ENCODE measurements around the gene ANKS3.
A peak's percentile ranks its signal among the peaks of the same experiment; 100 is the strongest.

ANKS3 gene

DNA sequence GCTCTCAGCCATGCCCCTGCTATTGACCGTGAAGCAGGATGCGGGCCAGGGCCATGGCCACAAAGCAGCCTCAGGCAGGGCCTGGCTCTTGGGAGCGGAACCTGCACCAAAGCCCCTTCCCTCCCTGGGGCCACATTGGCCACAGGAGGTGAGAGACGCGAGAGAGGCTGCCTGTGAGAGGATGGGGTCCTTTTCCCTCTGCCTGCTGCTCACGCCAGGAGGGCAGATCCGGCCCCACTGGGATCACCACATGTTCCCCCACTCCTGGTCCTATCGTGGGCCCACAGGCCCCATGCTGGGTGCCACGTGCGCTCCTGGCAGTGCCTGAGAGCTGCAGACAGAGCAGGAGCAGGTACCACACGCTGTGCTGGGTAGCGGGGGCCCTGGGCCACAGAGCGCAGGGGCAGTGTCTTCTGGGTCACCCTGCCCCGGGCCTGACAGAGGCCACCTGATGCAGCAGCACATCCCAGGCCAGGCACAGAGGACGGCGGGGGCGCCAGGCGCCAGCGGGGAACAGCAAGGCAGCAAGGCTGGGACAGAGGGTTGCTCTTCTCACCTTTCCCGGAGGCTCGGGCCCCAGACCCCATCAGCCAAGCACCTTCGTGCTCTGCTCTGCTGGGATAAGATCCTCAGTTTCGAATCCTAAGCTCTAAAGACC, 49.9 kb downstream of the ANKS3 start:
- DNase-seq (ENCODE audit: extremely low spot score): no peak
- CTCF ChIA-PET: no interaction called here
- TF ChIP-seq HDGF (IDR thresholded peaks at IDR 0.05; ENCODE audit: borderline replicate concordance) (no peak), ELF4 (IDR thresholded peaks at IDR 0.05) (no peak), LEF1 (IDR thresholded peaks at IDR 0.05; ENCODE audit: borderline replicate concordance) (no peak), SP1 (IDR thresholded peaks at IDR 0.05) (no peak), NFRKB (IDR thresholded peaks at IDR 0.05) (no peak), L3MBTL2 (conservative IDR thresholded peaks at IDR 0.05) (no peak), BHLHE40 (IDR thresholded peaks at IDR 0.05; ENCODE audit: borderline replicate concordance) (no peak), ARNT (IDR thresholded peaks at IDR 0.05) (no peak), SUZ12 (IDR thresholded peaks at IDR 0.05) (no peak), ZNF384 (IDR thresholded peaks at IDR 0.05) (no peak), TARDBP (IDR thresholded peaks at IDR 0.05) (no peak), CTBP1 (IDR thresholded peaks at IDR 0.05; ENCODE audit: borderline replicate concordance) (no peak), FOXA1 (IDR thresholded peaks at IDR 0.05) (no peak), FOXK2 (IDR thresholded peaks at IDR 0.05) (no peak), FOXM1 (IDR thresholded peaks at IDR 0.05; ENCODE audit: borderline replicate concordance) (no peak)
- TF ChIP-seq, protein P1, sequence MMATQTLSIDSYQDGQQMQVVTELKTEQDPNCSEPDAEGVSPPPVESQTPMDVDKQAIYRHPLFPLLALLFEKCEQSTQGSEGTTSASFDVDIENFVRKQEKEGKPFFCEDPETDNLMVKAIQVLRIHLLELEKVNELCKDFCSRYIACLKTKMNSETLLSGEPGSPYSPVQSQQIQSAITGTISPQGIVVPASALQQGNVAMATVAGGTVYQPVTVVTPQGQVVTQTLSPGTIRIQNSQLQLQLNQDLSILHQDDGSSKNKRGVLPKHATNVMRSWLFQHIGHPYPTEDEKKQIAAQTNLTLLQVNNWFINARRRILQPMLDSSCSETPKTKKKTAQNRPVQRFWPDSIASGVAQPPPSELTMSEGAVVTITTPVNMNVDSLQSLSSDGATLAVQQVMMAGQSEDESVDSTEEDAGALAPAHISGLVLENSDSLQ (IDR thresholded peaks at IDR 0.05): no peak
- POLR2A ChIA-PET: no interaction called here

DNA sequence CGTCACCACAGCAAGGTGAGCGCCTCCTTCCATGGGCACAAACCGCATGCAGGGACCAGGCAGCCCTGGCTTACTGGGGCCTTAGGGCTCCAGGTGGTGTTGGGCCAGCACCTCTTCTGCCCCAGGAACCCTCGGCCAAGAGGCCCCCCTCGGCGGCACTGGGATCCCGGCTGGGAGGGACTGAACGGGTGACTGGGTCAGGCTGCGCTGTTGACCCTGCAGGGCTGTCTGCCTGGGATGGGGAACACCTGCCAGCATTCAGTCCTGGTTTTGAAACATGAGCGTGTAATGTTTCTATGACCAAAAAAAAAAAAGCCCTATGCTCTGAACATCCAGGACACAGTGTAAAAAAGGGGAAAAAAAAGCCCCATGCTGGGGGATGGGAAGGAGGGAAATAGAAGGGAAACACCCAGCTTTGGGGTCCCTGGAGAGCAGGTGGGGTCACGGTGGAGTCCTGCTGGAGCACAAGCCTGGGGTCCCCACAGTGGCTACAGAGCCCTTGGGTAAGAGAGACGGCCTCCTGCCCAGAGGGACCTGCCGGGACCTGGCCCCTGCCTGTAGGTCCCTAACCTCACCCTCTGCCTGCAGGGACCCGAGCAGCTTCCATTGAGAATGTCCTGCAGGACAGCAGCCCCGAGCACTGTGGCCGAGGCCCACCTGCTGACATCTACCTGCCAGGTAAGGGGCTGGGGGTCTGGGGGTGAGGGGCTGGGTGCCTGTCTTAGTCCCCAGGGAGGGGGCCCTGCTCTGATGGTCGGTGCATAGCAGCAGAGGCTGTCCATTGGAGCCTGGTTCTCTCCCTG, 50.6 kb downstream of the ANKS3 start:
- ChIA-PET CTCF (interaction anchor here (1.0 to 1.1 kb wide), 2 partner anchors 12 to 23 kb away, joined by 3 read pairs; no protein-coding TSS in a partner anchor), POLR2A (interaction anchor here (1.2 kb wide), 1 partner anchor 10 kb away, joined by 5 read pairs; the partner anchor contains the start of gene NUDT16L1)
- no peak for DNase-seq (ENCODE audit: extremely low spot score)
- TF ChIP-seq LEF1 (IDR thresholded peaks at IDR 0.05; ENCODE audit: borderline replicate concordance): no peak
- TF ChIP-seq SUZ12 (IDR thresholded peaks at IDR 0.05): no peak
- no peak for TF ChIP-seq ZNF384 (IDR thresholded peaks at IDR 0.05)
- TF ChIP-seq FOXA1 (IDR thresholded peaks at IDR 0.05): no peak
- TF ChIP-seq ARNT (IDR thresholded peaks at IDR 0.05): no peak
- TF ChIP-seq TARDBP (IDR thresholded peaks at IDR 0.05): no peak
- no peak for TF ChIP-seq BHLHE40 (IDR thresholded peaks at IDR 0.05; ENCODE audit: borderline replicate concordance)
- no peak for TF ChIP-seq ELF4 (IDR thresholded peaks at IDR 0.05)
- no peak for TF ChIP-seq FOXM1 (IDR thresholded peaks at IDR 0.05; ENCODE audit: borderline replicate concordance)
- TF ChIP-seq CTBP1 (IDR thresholded peaks at IDR 0.05; ENCODE audit: borderline replicate concordance): no peak
- TF ChIP-seq FOXK2 (IDR thresholded peaks at IDR 0.05): no peak
- no peak for TF ChIP-seq HDGF (IDR thresholded peaks at IDR 0.05; ENCODE audit: borderline replicate concordance)
- no peak for TF ChIP-seq L3MBTL2 (conservative IDR thresholded peaks at IDR 0.05)
- TF ChIP-seq SP1 (IDR thresholded peaks at IDR 0.05): no peak
- TF ChIP-seq, protein P1 (IDR thresholded peaks at IDR 0.05): no peak
- no peak for TF ChIP-seq NFRKB (IDR thresholded peaks at IDR 0.05)

DNA sequence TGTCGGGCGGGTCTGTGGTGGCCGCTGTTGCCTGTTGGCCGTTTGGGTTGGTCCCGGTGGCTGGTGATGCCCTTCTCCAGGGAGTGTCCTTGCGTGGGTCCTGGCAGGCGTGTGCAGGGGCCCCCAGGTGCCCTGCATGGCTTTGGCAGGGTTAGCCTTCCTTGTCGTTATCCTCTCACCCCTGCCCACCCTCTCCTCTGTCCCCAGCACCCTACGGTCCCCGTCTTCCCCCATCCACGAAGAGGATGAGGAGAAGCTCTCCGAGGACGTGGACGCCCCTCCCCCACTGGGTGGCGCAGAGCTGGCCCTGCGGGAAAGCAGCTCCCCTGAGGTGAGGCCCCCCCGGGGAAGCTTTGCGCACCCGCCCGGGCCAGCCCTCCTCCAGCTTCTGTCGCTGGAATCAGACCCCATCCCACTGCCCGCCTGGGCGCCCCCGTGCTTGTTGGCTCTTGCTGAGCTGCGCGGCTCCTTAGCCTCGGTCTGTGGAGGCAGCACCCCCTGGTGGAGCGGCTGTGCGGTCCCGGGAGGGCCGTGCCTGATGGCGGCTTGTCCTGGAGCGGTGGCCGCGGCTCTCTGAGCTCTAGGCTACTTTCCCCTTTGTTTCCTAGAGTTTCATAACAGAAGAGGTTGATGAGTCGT, 51.3 kb downstream of the ANKS3 start:
- peak; percentile 64 for DNase-seq (ENCODE audit: extremely low spot score)
- ChIA-PET POLR2A (interaction anchor here (1.2 kb wide), 1 partner anchor 11 kb away, joined by 5 read pairs; the partner anchor contains the start of gene NUDT16L1), CTCF (interaction anchor here (1.0 to 1.1 kb wide), 2 partner anchors 13 to 24 kb away, joined by 3 read pairs; no protein-coding TSS in a partner anchor)
- TF ChIP-seq TARDBP (IDR thresholded peaks at IDR 0.05) (no peak), FOXK2 (IDR thresholded peaks at IDR 0.05) (no peak), CTBP1 (IDR thresholded peaks at IDR 0.05; ENCODE audit: borderline replicate concordance) (no peak), ARNT (IDR thresholded peaks at IDR 0.05) (no peak), FOXA1 (IDR thresholded peaks at IDR 0.05) (no peak), FOXM1 (IDR thresholded peaks at IDR 0.05; ENCODE audit: borderline replicate concordance) (no peak), SP1 (IDR thresholded peaks at IDR 0.05) (no peak), BHLHE40 (IDR thresholded peaks at IDR 0.05; ENCODE audit: borderline replicate concordance) (no peak), ELF4 (IDR thresholded peaks at IDR 0.05) (no peak), LEF1 (IDR thresholded peaks at IDR 0.05; ENCODE audit: borderline replicate concordance) (no peak), SUZ12 (IDR thresholded peaks at IDR 0.05) (no peak), HDGF (IDR thresholded peaks at IDR 0.05; ENCODE audit: borderline replicate concordance) (no peak)
- TF ChIP-seq, protein P1 (IDR thresholded peaks at IDR 0.05): no peak

DNA sequence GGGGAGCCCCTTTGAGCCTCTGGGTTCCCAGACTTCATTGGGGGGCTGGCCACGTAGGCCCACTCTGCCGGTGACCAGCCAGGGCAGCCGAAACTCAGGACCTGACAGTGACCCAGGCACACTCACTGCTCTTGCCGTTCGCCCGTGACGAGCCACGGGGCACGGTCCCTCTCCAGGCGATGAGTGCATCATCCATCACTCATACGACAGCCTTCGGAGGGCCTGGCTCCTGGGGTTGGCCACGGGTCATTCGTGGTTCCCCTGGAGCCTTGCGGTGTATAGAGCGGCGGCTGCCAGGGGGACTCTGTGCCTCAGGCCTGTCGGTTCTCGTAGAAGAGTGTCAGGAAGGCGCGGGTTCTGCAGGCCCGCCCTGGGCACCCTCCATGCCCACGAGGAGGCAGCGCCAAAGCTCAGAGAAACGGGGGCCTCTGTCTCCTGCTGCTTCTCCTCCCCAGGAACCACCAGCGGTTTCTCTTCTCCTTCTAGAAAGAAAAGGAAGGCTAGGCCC, 51.9 kb downstream of the ANKS3 start:
- no peak for DNase-seq (ENCODE audit: extremely low spot score)
- TF ChIP-seq ARNT (IDR thresholded peaks at IDR 0.05): no peak
- no peak for TF ChIP-seq ZNF384 (IDR thresholded peaks at IDR 0.05)
- no peak for TF ChIP-seq SP1 (IDR thresholded peaks at IDR 0.05)
- no peak for TF ChIP-seq FOXM1 (IDR thresholded peaks at IDR 0.05; ENCODE audit: borderline replicate concordance)
- ChIA-PET POLR2A (interaction anchor here (1.2 kb wide), 1 partner anchor 11 kb away, joined by 5 read pairs; the partner anchor contains the start of gene NUDT16L1), CTCF (interaction anchor here (1.0 to 1.1 kb wide), 2 partner anchors 13 to 24 kb away, joined by 3 read pairs; no protein-coding TSS in a partner anchor)

All from HEK293T (cell line).